DMS114 treated with DMSO at 0.1 percent for 48 hours (cell line): Measurements from ENCODE around the gene CD247.

Experiments used
- DNase-seq: peaks from one replicate; lab custom pipeline; 2025; ENCODE audit not compliant: unreplicated experiment; lab: John Stamatoyannopoulos, UW

Gene CD247

DNA sequence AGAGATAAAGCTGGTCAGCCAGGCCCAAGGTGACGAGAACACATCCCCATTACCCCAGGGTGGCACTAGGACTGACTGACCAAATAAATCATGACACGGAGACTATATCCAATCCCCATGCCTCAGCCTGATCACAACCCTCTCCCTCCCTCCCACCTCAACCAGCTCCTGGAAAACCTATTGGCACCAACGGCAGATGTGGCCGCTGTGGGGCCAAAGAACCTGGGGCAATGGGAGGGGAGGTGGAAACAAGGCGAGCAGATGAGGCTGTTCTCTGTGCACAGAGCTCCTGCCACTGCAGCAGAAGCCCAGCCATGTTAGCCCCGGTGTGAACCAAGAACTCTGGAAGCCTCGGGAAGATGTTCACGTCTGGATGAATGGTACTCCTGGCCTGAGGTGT is 77.6 kb downstream of the CD247 start:
- DNase-seq, result no peak

- DNase-seq, result no peak
Observed at GRCh38 chr1:167440345-167440744, 78.0 kb downstream of the CD247 start.

DNA sequence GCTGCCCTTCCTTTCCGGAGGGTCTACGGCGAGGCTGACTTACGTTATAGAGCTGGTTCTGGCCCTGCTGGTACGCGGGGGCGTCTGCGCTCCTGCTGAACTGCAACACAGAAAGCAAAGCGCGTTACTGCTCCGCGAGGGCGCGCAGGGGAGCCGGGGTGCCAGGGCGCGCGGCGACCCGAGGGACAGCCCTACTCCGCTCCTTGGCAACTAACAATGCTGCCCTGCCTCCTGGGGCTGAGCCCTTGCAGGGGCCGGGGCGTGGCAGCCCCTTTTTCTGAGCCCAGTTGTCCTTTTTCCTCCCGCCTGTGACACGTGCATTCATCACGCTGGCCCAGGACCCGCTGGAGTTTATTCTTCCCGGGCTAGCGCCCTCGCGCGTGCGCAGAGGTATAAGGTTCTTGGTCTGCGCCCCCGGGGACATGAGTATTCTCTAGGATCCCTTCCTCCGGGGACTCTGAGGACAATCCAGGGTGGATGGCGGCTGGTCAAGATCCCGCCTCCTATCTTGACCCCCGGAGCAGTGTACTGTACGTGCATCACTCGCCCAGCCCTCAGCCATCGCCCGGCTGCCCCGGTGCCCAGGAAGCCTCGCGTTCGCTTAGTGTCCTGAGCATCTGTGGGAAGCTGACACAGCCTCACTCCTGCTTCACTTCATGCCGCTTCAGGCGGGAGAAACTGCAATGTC is 78.9 kb downstream of the CD247 start:
- peak; percentile 48 for DNase-seq

DNA sequence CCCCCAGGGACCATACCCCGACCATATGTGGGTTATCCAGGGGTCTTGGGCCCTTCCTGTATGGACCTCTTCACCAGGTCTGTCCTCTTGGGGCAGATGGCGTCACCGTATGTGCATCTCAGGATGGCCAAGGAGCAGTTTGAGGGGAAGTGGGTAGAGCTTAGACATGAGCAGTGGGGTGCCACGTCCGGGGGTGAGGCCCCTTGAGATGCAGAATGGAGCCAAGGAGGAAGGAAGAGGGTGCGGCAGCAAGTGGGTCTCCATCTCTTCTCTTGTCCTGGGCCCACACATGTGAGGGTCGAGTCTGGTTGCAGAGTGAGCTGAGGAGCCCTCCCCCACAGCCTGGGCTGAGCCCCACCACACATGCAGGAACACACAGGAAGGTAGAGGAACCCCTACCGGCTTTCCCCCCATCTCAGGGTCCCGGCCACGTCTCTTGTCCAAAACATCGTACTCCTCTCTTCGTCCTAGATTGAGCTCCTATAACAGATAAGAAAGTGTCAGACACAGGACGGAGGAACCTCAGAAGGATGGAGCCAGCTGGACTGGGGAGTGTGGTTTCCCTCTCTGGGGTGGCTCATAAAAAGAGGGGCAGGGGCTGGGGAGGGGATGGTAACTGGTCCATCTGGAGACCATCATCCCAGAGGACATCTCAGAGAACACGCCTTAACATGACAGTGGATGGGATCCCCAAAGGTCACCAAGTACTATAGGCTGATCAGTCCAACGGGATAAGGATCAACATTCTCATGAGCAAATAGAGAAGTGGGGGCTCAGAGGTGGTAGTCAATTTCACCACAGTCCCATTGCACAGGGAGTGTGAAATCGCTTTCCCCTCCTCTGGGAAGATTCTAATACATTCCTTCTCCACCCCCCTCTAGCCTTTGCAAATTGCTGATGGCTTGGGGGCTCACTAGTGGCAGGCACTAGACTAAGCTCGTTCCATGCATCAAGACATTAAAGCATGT is 79.9 kb downstream of the CD247 start:
- no peak for DNase-seq

GRCh38 chr1:167435484-167435883 is 82.8 kb downstream of the CD247 start:
- no peak for DNase-seq

DNA sequence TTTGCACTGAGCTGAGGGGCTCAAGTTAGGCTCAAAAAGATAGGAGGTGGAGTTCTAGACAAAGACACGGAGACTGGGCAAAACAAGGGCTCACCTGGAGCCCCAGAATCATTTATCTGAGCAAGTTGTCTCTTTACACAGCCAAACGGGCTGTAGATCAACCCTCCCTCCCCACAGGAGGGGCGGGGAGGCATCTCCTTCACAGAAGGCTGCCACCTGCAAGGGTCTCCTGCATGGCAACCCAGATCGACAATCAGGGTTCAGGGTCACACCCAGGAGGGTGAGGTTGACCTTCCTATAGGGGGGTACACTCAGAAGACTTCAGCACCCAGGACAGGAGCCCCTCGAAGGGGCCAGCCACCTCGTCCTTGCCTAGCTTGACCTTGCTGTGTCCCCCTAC is 84.0 kb downstream of the CD247 start:
- DNase-seq, result no peak

GRCh38 chr1:167433884-167434283 is 84.4 kb downstream of the CD247 start:
- no peak for DNase-seq

DNA sequence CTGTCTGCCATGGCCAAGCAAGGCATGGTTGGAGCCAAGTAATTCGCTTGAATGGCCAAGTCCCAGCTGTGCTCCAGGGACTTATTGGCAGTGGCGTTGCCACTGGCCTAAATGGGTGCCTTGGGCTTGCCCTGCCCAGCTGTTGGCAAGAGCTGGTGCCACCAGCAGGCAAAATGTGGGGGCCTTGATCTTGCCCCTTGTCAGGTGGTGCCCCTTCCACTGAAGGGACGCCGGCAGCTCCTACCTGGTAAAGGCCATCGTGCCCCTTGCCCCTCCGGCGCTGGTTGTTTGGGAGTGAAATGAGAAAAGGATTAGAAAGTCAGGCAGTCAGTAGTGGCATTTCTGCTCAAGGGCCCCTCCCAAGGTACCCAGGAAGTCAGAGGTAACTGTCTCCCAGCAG is 85.5 kb downstream of the CD247 start:
- DNase-seq, result no peak

DNA sequence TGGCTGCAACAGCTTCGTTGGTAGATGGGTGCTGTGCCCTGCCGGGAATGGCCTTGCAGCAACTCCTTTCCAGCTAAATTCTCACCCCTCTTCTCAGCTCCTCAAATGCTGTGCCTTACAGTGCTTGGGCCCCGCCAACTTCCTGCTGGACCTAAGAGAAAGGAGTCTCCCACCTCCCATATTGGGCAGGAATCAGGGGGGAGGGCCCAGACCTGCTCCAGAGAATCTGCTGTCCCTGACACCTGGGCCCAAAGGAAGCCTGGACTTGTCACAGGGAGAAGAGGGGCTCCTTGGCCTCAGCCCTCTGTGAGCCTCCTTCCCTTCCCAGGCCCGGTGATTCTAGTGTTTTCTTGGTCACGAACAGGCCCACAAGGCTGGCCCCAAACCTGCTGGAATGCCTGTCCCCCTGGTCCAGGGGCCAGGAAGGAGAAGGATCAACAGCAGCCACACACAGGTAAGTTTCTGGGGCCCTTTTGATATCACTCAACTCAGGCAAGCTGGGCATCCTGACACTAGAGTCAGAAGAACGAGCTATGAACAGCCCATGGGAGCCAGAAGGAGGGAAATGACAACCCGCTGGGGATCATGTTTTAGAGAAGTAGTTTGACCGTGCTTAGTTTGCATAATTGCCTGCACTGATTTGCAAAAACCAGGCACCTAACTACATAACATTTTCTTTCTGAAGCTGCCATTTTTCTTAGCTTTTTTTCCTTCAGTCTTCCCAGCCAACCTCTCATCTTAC is 86.2 kb downstream of the CD247 start:
- no peak for DNase-seq

DNA sequence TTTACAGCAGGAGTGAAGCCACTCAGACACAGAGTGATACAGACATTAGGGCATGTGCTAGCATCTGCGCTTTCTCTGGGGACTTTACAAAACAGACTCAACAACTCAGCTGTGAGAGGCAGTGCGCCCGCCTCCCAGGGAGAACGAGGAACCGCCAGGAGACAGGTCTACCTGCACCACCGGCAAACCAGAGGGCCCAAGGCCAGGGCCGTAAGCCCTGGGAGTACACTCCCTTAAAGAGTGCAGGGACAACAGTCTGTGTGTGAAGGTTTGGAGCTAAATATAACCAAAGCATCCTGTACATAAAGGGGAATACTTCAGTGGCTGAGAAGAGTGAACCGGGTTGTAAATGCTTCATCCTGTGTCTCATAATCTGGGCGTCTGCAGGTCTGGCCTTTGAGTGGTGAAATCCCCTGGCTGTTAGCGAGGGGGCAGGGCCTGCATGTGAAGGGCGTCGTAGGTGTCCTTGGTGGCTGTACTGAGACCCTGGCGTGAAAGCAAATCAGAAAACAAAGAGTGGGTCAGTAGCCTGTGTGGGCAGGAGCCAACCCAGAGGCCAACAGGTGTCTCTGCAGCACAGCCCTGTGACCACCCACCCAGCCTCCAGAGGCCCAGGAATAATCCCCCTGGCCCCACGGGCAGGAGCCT is 86.9 kb downstream of the CD247 start:
- no peak for DNase-seq

DNA sequence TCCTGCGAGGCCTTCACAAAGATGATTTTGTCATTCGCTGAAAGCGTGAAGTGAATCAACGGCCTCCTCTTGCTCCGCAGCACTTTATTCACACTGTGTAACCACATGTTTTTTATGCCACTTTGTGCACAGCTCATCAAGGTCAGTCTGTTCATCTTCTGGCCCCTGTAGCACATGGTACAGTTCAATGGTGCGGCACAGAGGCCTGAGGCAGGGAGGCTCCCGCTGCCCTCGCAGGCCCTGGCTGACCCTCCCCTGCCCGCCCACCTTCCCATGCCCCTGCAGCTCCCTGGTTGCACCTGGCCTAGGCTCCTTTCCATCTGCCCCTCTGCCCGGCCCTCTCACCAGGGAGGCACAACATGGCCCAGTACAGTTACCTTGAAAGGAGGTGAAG is 87.5 kb downstream of the CD247 start:
- DNase-seq, result no peak

GRCh38 chr1:167430134-167430848 is 88.0 kb downstream of the CD247 start:
- no peak for DNase-seq

DNA sequence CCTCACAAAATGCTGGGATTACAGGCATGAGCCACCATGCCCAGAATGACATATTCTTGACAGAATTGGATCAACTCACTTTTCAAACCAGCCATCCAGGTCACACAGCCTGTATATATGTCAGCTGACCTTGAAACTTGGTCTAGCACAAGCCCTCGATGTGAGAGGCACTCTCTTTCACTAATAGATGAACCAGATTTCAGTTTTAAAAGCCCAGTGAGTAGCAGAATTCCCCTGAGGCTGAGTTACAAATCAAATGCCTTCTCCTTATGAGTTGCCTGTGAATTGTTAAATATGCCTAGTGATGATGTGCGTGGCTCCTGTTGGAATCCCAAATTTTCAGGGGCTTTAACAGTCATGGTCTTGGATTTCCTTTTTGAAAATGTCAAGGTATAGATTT is 88.7 kb downstream of the CD247 start:
- DNase-seq, result no peak

- no peak for DNase-seq
Observed at GRCh38 chr1:167428395-167428794, 89.9 kb downstream of the CD247 start.

DNA sequence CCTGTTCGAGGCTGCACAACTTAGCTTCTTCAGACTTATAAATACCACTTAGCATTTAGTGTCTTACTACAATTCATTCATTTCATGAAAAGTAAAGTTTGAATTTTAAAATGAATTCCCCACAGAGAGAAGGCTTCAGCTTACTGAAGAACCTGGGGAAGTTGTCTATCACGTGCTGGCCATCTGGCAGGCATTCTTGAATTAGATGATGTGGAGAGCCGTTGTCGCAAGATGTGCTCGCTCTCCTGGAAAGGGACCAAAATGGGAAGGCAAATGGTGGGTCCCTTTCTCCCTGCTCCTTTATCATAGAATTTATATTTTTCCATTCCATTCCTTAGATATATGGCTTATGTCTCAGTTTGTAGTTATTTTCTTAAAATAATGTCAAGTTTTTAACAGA is 90.5 kb downstream of the CD247 start:
- no peak for DNase-seq

DNA sequence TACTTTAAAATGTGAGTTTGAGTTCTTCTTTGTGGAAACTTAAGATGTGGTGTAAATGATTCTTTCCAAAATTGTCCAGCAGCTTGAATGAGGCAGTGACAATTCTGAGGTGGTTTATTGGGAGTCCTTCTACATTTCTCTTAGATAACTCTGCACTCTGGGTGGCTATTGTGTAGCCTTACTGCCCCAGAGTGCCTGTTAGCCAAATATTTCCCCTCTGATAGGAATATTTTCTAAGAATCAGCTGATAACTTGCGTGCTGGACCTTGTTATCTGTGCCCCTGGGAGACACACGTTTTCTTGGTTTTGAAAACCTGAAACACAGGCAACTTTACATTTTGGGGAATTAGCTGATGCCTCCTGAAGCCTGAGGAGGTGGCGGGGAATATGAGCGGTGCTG is 91.6 kb downstream of the CD247 start:
- DNase-seq, result no peak

- DNase-seq, result no peak
Observed at GRCh38 chr1:167425482-167425881, 92.8 kb downstream of the CD247 start.

DNA sequence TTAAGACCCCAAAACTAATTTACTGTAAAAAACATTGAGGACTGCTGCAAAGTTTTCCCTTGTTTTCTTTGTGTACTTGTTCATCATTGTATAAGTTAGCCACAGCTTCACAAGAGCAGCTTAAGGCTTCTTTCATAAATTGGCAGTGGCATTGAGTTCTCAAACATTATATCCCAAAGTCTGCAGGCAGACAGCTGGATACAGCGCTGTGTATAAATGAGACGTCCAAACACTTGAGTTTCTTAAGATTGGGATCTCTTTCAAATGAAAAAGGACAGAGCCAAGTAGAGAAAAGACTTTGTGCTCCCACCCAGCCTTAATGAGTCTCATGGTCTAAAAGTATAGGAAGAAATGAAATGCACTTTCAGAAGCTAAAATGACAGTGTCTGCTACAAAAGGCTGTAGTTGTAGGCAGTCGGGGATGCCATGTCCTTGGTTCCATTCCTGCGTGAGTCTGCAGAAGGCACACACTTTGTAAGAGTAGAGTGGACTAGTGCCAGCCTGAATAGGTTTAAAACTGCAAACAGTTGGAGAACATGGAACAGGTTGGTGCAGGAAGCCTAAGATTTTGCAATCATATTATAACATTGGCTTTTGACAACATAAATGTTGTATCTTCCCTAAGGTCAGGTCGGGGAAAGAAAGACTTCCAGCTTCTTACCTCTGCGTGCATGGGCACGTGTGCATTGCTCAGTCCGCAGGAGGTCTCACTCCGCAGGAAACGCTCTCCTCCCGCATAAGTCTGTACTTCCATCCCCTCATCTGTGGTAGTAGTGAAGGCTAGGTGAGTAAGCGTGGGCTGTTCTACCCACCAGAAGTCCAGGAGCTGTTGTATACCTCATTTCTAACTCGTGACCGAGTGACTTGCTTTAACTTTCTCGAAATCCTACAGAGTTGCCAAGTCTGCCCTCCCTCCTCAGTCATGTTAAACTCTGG is 94.4 kb downstream of the CD247 start:
- no peak for DNase-seq

GRCh38 chr1:167420510-167420909 is 97.8 kb downstream of the CD247 start:
- no peak for DNase-seq
